ENCODE data around the gene VSIG8. TPM values are rescaled to one million over a fixed set of nuclear protein-coding genes. Genes with fewer than 3 reads are reported as not detected.

VSIG8 gene
- total RNA-seq, 2 donors from 2014 or later: not detected

DNA sequence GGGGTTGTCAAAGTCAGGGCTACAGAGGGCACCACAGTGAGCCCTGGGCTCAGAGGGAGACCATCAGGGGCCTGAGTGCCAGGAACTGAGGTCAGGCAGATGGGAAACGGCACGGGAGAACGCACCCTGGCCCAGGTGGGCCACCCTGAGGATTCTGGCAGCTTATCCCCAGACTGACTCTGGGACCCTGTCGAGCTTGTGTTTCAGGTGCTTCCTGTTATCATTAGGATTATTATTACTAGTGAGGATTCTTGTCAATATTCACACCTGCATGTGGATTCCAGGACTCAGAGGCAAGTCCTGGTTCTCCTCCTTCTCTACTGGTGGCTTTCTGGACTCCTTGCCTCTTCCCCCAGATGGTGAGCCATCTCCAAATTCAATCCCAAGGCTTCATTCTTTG is 15.2 kb downstream of the VSIG8 start:
- Histone ChIP-seq H3K4me3 (no peak overlapping the region), H3K36me3 (replicated peaks in 1 of 2; ENCODE audit: insufficient read depth in 1 of 2, low read depth in 2 of 2) (no peaks in the 10 kb centered on the region), H3K27me3 (no peaks in the 10 kb centered on the region), H3K9me3 (no peaks in the 10 kb centered on the region), H3K27ac (no peak overlapping the region), H3K4me1 (no peaks in the 10 kb centered on the region)
- TF ChIP-seq, protein P1, sequence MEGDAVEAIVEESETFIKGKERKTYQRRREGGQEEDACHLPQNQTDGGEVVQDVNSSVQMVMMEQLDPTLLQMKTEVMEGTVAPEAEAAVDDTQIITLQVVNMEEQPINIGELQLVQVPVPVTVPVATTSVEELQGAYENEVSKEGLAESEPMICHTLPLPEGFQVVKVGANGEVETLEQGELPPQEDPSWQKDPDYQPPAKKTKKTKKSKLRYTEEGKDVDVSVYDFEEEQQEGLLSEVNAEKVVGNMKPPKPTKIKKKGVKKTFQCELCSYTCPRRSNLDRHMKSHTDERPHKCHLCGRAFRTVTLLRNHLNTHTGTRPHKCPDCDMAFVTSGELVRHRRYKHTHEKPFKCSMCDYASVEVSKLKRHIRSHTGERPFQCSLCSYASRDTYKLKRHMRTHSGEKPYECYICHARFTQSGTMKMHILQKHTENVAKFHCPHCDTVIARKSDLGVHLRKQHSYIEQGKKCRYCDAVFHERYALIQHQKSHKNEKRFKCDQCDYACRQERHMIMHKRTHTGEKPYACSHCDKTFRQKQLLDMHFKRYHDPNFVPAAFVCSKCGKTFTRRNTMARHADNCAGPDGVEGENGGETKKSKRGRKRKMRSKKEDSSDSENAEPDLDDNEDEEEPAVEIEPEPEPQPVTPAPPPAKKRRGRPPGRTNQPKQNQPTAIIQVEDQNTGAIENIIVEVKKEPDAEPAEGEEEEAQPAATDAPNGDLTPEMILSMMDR (IDR thresholded peaks at IDR 0.05): no peak
- no peak for TF ChIP-seq POLR2A (IDR thresholded peaks at IDR 0.05)
- DNase-seq (no peak), ATAC-seq (no peak)
- WGBS, 2 donors: 42 to 62% methylated on average over 2 to 4 of the region's 4 CpGs
- intact Hi-C loops (cut with DNase I): no loop called here

- H3K4me1 ChIP-seq: no peaks in the 10 kb centered on the region
- intact Hi-C loops (cut with DNase I): no loop called here
- WGBS, 2 donors: 75 to 83% methylated on average over 9 to 13 of the region's 13 CpGs
- ATAC-seq (no peak), DNase-seq (peak in 2 of 4 donors; percentile 23 to 28)
- TF ChIP-seq POLR2A (IDR thresholded peaks at IDR 0.05): no peak
- TF ChIP-seq, protein P1 (IDR thresholded peaks at IDR 0.05): no peak
- no peaks in the 10 kb centered on the region for H3K36me3 ChIP-seq (replicated peaks in 1 of 2; ENCODE audit: insufficient read depth in 1 of 2, low read depth in 2 of 2)
- H3K9me3 ChIP-seq: no peaks in the 10 kb centered on the region
- no peak overlapping the region for H3K4me3 ChIP-seq
- H3K27ac ChIP-seq: no peak overlapping the region
- H3K27me3 ChIP-seq: no peaks in the 10 kb centered on the region
Measured at GRCh38 chr1:159845751-159846629, 16.5 kb downstream of the VSIG8 start.

DNA sequence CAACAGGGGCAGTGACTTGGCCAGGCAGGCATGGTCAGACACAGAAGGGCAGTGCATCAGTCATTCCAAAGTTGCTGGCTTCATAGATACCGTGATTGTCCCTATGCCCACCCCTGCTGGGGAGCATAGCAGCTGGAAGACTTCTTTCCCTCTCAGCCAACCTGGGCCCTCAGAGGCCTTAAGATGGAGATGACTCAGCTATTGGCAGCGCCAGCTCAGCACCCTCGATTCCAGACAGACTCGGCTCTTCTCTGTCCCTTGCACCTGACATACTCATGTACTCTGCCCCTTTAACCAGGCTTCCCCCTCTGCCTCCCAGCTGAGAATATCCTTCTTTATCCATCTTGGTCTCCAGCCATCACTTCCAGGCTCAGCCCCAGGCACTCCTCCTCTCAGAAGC is 19.0 kb downstream of the VSIG8 start:
- Histone ChIP-seq H3K27ac (no peak overlapping the region), H3K4me1 (no peaks in the 10 kb centered on the region), H3K27me3 (no peaks in the 10 kb centered on the region), H3K9me3 (no peaks in the 10 kb centered on the region), H3K36me3 (replicated peaks in 1 of 2; ENCODE audit: insufficient read depth in 1 of 2, low read depth in 2 of 2) (no peaks in the 10 kb centered on the region), H3K4me3 (no peak overlapping the region)
- no peak for ATAC-seq
- no peak for DNase-seq
- TF ChIP-seq POLR2A (IDR thresholded peaks at IDR 0.05): no peak
- TF ChIP-seq, protein P1 (IDR thresholded peaks at IDR 0.05): no peak
- 81 to 86% methylated on average over 4 of the region's 4 CpGs for WGBS, 2 donors
- intact Hi-C loops (cut with DNase I): no loop called here

DNA sequence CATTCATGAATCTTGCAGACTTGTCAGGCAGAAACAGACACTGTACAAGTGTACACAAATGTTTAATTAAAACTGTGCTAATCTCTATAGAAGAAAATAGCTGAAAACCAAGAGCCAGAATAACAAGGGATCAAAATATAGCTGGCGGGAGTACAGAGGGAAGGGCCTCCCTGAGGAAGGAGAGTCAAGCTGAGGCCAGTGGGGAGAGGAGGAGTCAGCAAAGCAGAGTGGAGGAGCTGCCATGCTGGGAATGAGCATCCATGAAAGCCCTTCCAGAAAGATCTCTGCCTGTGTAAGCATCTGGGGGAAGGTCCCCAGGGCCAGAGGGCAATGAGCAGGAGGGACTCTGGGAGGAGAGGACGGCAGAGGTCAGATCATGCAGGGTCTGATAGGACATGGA is 20.7 kb downstream of the VSIG8 start:
- H3K4me1 ChIP-seq: no peaks in the 10 kb centered on the region
- intact Hi-C loops (cut with DNase I): no loop called here
- TF ChIP-seq, protein P1 (IDR thresholded peaks at IDR 0.05): no peak
- TF ChIP-seq POLR2A (IDR thresholded peaks at IDR 0.05): no peak
- ATAC-seq (no peak), DNase-seq (no peak)
- H3K27me3 ChIP-seq: no peaks in the 10 kb centered on the region
- no peaks in the 10 kb centered on the region for H3K9me3 ChIP-seq
- H3K4me3 ChIP-seq: no peak overlapping the region
- no peak overlapping the region for H3K27ac ChIP-seq
- no peaks in the 10 kb centered on the region for H3K36me3 ChIP-seq (replicated peaks in 1 of 2; ENCODE audit: insufficient read depth in 1 of 2, low read depth in 2 of 2)
- WGBS, 2 donors: 84 to 88% methylated on average over 2 of the region's 2 CpGs
